Parathyroid adenoma (tissue), 2 donors: ENCODE measurements around the gene MDN1.

Experiments used
- H2AFZ ChIP-seq: fragments of 300-600 bp; sonication (generic); one replicate; pipeline ENCODE4 v1.7.0; 2017; ENCODE audit warnings: antibody characterized with exemption, mild to moderate bottlenecking
- H3K27ac ChIP-seq: fragments of 300-600 bp; sonication (generic); one replicate; pipeline ENCODE4 v1.7.0; 2017
- H3K27me3 ChIP-seq: fragments of 300-600 bp; sonication (generic); one replicate; pipeline ENCODE4 v1.7.0; 2017; ENCODE audit warnings: low read length; ENCODE audit not compliant: control insufficient read depth, insufficient read depth
- H3K36me3 ChIP-seq: fragments of 300-600 bp; sonication (generic); one replicate; pipeline ENCODE4 v1.7.0; 2017; ENCODE audit warnings: low read length; ENCODE audit not compliant: control insufficient read depth, insufficient read depth
- H3K4me1 ChIP-seq: fragments of 300-600 bp; sonication (generic); one replicate; pipeline ENCODE4 v1.7.0; 2017; ENCODE audit warnings: control low read depth
- H3K4me2 ChIP-seq: fragments of 300-600 bp; sonication (generic); one replicate; pipeline ENCODE4 v1.7.0; 2017; ENCODE audit warnings: low read length
- H3K4me3 ChIP-seq: fragments of 300-600 bp; sonication (generic); one replicate; pipeline ENCODE4 v1.7.0; 2017; ENCODE audit warnings: low read depth, low read length
- H3K79me2 ChIP-seq: fragments of 300-600 bp; sonication (generic); one replicate; pipeline ENCODE4 v1.7.0; 2017; ENCODE audit warnings: control low read depth
- H3K9ac ChIP-seq: fragments of 300-600 bp; sonication (generic); one replicate; pipeline ENCODE4 v1.7.0; 2017; ENCODE audit warnings: mild to moderate bottlenecking
- H3K9me3 ChIP-seq: fragments of 300-600 bp; sonication (generic); one replicate; pipeline ENCODE4 v1.7.0; 2017; ENCODE audit warnings: low read length; ENCODE audit not compliant: control insufficient read depth
- CTCF ChIP-seq: fragments of 300-600 bp; sonication (generic); IDR thresholded peaks from one replicate; pipeline ENCODE4 v1.7.0; 2017; ENCODE audit warnings: antibody characterized with exemption, mild to moderate bottlenecking
- donor health status: primary hyperparathyroidism.

The MDN1 gene

GRCh38 chr6:89690944-89691324, 128.7 kb downstream of the MDN1 start:
- Histone ChIP-seq H3K4me2 (no peak overlapping the region), H3K4me3 (no peak overlapping the region)

GRCh38 chr6:89689732-89690131, 129.9 kb downstream of the MDN1 start:
- no peak overlapping the region for H3K27ac ChIP-seq
- no peak overlapping the region for H3K9ac ChIP-seq
- no peak overlapping the region for H3K4me3 ChIP-seq
- no peaks in the 10 kb centered on the region for H3K79me2 ChIP-seq
- TF ChIP-seq CTCF = no peak
- H3K36me3 ChIP-seq = no peaks in the 10 kb centered on the region
- H3K9me3 ChIP-seq = no peaks in the 10 kb centered on the region
- H3K4me2 ChIP-seq = no peak overlapping the region
- no peaks in the 10 kb centered on the region for H3K27me3 ChIP-seq
- H3K4me1 ChIP-seq = no peaks in the 10 kb centered on the region
- no peak overlapping the region for H2AFZ ChIP-seq

More at GRCh38 chr6:89690944-89691324, 128.7 kb downstream of the MDN1 start:
- no peak overlapping the region for H2AFZ ChIP-seq
- no peaks in the 10 kb centered on the region for H3K36me3 ChIP-seq
- no peaks in the 10 kb centered on the region for H3K79me2 ChIP-seq
- H3K27me3 ChIP-seq = no peaks in the 10 kb centered on the region
- no peak overlapping the region for H3K9ac ChIP-seq
- no peaks in the 10 kb centered on the region for H3K9me3 ChIP-seq
- no peaks in the 10 kb centered on the region for H3K4me1 ChIP-seq
- TF ChIP-seq CTCF = no peak
- no peak overlapping the region for H3K27ac ChIP-seq

- Histone ChIP-seq H2AFZ (no peak overlapping the region), H3K27me3 (no peaks in the 10 kb centered on the region), H3K4me1 (no peaks in the 10 kb centered on the region), H3K79me2 (no peaks in the 10 kb centered on the region), H3K36me3 (no peaks in the 10 kb centered on the region), H3K4me2 (no peak overlapping the region), H3K4me3 (no peak overlapping the region), H3K9me3 (no peaks in the 10 kb centered on the region), H3K27ac (no peak overlapping the region), H3K9ac (no peak overlapping the region)
- no peak for TF ChIP-seq CTCF
Measured at GRCh38 chr6:89688328-89688727, 131.3 kb downstream of the MDN1 start.

GRCh38 chr6:89685311-89685710, 134.3 kb downstream of the MDN1 start:
- H3K4me1 ChIP-seq = no peaks in the 10 kb centered on the region
- no peaks in the 10 kb centered on the region for H3K79me2 ChIP-seq
- H3K4me3 ChIP-seq = no peak overlapping the region
- H3K4me2 ChIP-seq = no peak overlapping the region
- no peak overlapping the region for H3K27ac ChIP-seq
- no peak overlapping the region for H2AFZ ChIP-seq
- TF ChIP-seq CTCF = no peak
- no peak overlapping the region for H3K9ac ChIP-seq
- no peaks in the 10 kb centered on the region for H3K9me3 ChIP-seq
- no peaks in the 10 kb centered on the region for H3K36me3 ChIP-seq
- H3K27me3 ChIP-seq = no peaks in the 10 kb centered on the region

GRCh38 chr6:89682991-89683390, 136.6 kb downstream of the MDN1 start:
- Histone ChIP-seq H3K4me3 (no peak overlapping the region), H3K4me2 (no peak overlapping the region), H3K9ac (no peak overlapping the region), H3K27me3 (no peaks in the 10 kb centered on the region), H2AFZ (no peak overlapping the region), H3K79me2 (no peaks in the 10 kb centered on the region), H3K9me3 (no peaks in the 10 kb centered on the region), H3K27ac (no peak overlapping the region), H3K36me3 (no peaks in the 10 kb centered on the region), H3K4me1 (no peaks in the 10 kb centered on the region)
- TF ChIP-seq CTCF = no peak
